Adrenal gland (tissue), 12 donors: ENCODE results near the gene HYAL1. TPM values are rescaled to one million over a fixed set of nuclear protein-coding genes. Genes with fewer than 3 reads are reported as not detected.

Source experiments
- DNase-seq, 7 donors: peaks; one replicate each; pipeline ENCODE4 v3.0.0-alpha.2; 2019 to 2020
- H3K27ac ChIP-seq, 5 donors: fragments of 200-600 bp; sonication (generic) in 4 of 5; 1 replicate in 3 of 5; 2 replicates in 2 of 5; pipeline versions ENCODE4 v1.5.1 to v1.8.0; 2016 to 2020; ENCODE audit warnings: mild to moderate bottlenecking in 1 of 5
- H3K27me3 ChIP-seq: fragments of 200-600 bp; 2 replicates; pipeline ENCODE4 v1.8.0; 2021
- H3K36me3 ChIP-seq, 2 donors: fragments of 200-600 bp; replicated peaks in 1 of 2; 1 replicate in 1 of 2; 2 replicates in 1 of 2; pipeline versions ENCODE4 v1.5.1 to v1.8.0; 2018 to 2022
- H3K4me1 ChIP-seq, 2 donors: fragments of 200-600 bp; replicated peaks in 1 of 2; 1 replicate in 1 of 2; 2 replicates in 1 of 2; pipeline versions ENCODE4 v1.5.1 to v1.8.0; 2018 to 2021
- H3K4me3 ChIP-seq, 4 donors: fragments of 200-600 bp; sonication (generic) in 3 of 4; one replicate each; pipeline ENCODE4 v1.5.1; 2016 to 2018
- H3K9me3 ChIP-seq, 3 donors: fragments of 200-600 bp; sonication (generic) in 1 of 3; replicated peaks in 1 of 3; 1 replicate in 2 of 3; 2 replicates in 1 of 3; pipeline versions ENCODE4 v1.5.1 to v1.8.0; 2016 to 2021
- POLR2A ChIP-seq, 2 donors: fragments of 450-650 bp; IDR thresholded peaks; one replicate each; pipeline ENCODE4 v1.6.1; 2017; ENCODE audit warnings: antibody characterized with exemption in 2 of 2, mild to moderate bottlenecking in 2 of 2, moderate library complexity in 1 of 2
- WGBS, 4 donors: extraction: QIAGEN DNeasy Blood & Tissue Kit in 2 of 4; methylation state at CpG; one replicate each; pipeline versions ENCODE4 v1.1.5 to v1.1.7; 2013 to 2017; 5-methylcytosine and 5-hydroxymethylcytosine counted together
- intact Hi-C, 2 donors: fragments of 100-400 bp; cut with DNase I; formaldehyde crosslinking; loops; one replicate each; pipeline versions ENCODE4 v1.14.1 to v1.15.0; 2022 to 2023
- polyA plus RNA-seq, 3 donors: library from polyadenylated mRNA; stranded (reverse); fragments of 200-250 nt in 2 of 3; fragments of 350-450 nt in 1 of 3; fragmentation: Illumina TruSeq in 1 of 3; extraction: RNeasy Lipid Tissue Mini Kit (QIAGEN cat#74804) in 1 of 3; gene quantifications; one replicate each; pipeline ENCODE4 v1.2.3, GENCODE V29; 2013 to 2014
- total RNA-seq, 9 donors: library from RNA; depleted of rRNA in 4 of 9; stranded (reverse); fragments of >200 nt in 4 of 9; fragments of 120-200 nt in 1 of 9; fragmentation: NEBNext Ultra II Directional in 1 of 9; extraction: Animal tissue kit (Norgen Biotek cat#: 25700) in 1 of 9; gene quantifications; one replicate each; pipeline versions ENCODE4 v1.1.0 to v1.2.4, GENCODE V29; 2013 to 2023
- TF ChIP-seq, protein P1 (sequence below), 6 experiments: fragments of 450-650 bp in 4 of 6; fragments of 200-600 bp in 2 of 6; sonication (generic) in 1 of 6; IDR thresholded peaks; 1 replicate in 5 of 6; 2 replicates in 1 of 6; pipeline versions ENCODE4 v1.5.1 to v1.8.0; 2016 to 2021; ENCODE audit warnings: antibody characterized with exemption in 6 of 6, mild to moderate bottlenecking in 2 of 6, moderate library complexity in 1 of 6
- donor health status: healthy with polysubstance abuse.
- donor health status: Bipolar disorder and iron deficiency.
- donor health status: DM: yes; HTN: yes; CAD: no.
- donor health status: DM: no; HTN: no; CAD: no.
- donor health status: DM: no; HTN: no; CAD: no.
- donor health status: DM: yes; HTN: yes; CAD: no.

Gene HYAL1
- total and polyA plus RNA-seq, 12 donors: 3.2 to 50.5 (median 28.2) TPM

DNA sequence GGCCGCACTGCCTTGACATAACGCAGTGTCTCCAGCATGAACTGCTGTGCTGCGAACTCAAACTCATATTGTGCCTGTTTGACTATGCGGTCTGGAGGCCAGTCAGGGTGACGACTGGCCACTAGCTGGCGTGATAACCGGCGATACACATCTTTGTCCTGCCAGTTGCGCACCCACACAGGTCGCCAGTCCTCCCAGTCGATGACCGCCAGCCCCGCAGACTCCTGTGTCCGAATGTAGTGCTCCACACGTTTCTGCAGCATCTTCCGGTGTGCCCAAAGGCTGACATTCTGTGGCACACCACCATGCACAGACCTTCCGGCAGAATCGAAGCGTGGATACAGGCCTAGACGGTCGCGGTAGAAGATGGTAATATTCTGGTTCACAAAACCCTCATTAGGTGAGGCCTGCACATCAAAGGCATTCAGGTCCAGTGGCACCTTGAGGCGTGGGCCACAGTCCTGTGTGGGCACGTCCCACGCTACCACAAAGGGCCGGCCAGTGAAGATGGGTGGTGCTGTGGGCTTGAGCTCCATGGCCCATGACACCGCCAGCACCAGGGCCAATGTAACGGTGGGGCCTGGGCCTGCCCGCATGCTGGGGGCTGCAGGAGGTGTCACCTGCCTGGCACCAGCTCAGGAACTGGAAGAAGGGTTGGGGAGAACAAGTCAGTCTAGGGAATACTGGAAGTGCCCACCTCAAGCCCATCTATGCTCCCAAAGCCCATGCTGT is 16.7 kb upstream of the HYAL1 start:
- H3K27ac ChIP-seq: peak overlapping the region in 3 of 5 donors; percentile 94 to 98 (median 95)
- peaks cover 45 to 75% of the 10 kb centered on the region in 2 donors for H3K4me1 ChIP-seq
- WGBS, 4 donors: 75 to 87% (median 78%) methylated on average over 16 to 29 of the region's 29 CpGs
- H3K4me3 ChIP-seq: peak overlapping the region in 2 of 4 donors; percentile 71 to 96
- DNase-seq: no peak
- intact Hi-C loops: loop anchor here in 1 of 2 donors (5.0 kb wide), 1 partner anchor 48 kb away; no protein-coding TSS in a partner anchor
- H3K9me3 ChIP-seq: no peaks in the 10 kb centered on the region
- H3K36me3 ChIP-seq: peaks cover 0 to 31% of the 10 kb centered on the region in 2 donors
- H3K27me3 ChIP-seq: no peaks in the 10 kb centered on the region
- TF ChIP-seq, protein P1, sequence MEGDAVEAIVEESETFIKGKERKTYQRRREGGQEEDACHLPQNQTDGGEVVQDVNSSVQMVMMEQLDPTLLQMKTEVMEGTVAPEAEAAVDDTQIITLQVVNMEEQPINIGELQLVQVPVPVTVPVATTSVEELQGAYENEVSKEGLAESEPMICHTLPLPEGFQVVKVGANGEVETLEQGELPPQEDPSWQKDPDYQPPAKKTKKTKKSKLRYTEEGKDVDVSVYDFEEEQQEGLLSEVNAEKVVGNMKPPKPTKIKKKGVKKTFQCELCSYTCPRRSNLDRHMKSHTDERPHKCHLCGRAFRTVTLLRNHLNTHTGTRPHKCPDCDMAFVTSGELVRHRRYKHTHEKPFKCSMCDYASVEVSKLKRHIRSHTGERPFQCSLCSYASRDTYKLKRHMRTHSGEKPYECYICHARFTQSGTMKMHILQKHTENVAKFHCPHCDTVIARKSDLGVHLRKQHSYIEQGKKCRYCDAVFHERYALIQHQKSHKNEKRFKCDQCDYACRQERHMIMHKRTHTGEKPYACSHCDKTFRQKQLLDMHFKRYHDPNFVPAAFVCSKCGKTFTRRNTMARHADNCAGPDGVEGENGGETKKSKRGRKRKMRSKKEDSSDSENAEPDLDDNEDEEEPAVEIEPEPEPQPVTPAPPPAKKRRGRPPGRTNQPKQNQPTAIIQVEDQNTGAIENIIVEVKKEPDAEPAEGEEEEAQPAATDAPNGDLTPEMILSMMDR (IDR thresholded peaks at IDR 0.05): no peak
- TF ChIP-seq POLR2A (IDR thresholded peaks at IDR 0.05): no peak

DNA sequence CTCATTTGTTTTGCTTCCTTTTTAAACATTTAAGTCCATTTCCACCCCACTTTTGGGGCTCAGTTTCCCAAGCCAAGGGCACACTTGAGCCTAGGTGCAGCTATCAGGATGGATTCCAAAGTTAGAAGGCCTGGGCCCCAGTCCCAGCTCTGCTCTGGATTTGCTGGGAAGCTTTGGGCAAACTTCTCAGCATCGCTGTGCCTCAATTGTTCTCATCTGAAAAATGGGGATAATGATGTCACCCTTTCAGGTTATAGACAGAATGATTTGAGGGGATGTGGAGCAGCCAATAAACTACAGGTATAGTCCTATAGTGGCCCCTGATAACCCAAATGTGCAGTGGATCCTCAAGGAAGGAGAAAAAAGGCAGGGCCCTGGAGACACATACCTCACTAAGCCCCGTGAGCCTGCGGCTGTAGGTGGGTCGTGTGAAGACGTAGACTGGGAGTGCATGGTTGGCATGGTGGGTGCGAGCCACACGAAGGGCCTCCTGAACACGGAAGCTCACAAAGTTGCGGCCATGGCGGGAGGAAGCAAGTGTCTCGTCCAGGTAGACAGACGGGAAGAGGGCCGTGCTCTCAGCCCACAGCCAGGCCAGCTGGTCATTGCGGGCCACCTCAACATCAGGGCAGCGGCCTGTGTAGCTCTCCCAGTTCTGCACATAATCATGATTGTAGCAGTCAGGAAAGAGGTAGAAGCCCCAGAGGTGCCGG is 16.0 kb upstream of the HYAL1 start:
- H3K4me3 ChIP-seq: peak overlapping the region in 1 of 4 donors; percentile 9
- H3K27ac ChIP-seq: peak overlapping the region in 1 of 5 donors; percentile 25
- WGBS, 4 donors: 79 to 93% (median 85%) methylated on average over 14 to 16 of the region's 16 CpGs
- intact Hi-C loops: no loop called here
- peaks cover 0 to 31% of the 10 kb centered on the region in 2 donors for H3K36me3 ChIP-seq
- H3K4me1 ChIP-seq: peaks cover 45 to 70% of the 10 kb centered on the region in 2 donors
- no peak for TF ChIP-seq POLR2A (IDR thresholded peaks at IDR 0.05)
- TF ChIP-seq, protein P1 (IDR thresholded peaks at IDR 0.05): no peak
- no peaks in the 10 kb centered on the region for H3K9me3 ChIP-seq
- H3K27me3 ChIP-seq: no peaks in the 10 kb centered on the region
- no peak for DNase-seq

DNA sequence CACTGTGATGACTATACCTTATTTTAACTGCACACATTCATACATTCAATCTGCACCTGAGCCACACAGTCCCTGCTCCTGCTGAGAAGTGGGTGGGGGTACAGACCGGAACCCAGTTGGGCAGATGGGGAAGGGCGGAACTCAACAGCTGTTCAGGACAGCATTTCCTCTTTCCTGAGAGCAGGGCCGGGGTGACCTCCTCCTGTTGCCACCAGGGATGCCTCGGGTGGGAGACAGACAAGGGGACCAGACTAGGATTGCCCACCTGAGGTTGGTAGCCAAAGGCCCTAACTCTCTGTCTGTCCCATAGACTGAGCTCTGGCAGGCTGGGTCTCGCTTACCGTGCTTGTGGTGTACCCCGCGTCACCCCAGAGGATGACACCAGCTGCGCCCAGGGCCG is 15.2 kb upstream of the HYAL1 start:
- H3K4me3 ChIP-seq: peak overlapping the region in 1 of 4 donors; percentile 9
- H3K4me1 ChIP-seq: peaks cover 45 to 63% of the 10 kb centered on the region in 2 donors
- no peaks in the 10 kb centered on the region for H3K27me3 ChIP-seq
- no peaks in the 10 kb centered on the region for H3K9me3 ChIP-seq
- no peak for DNase-seq
- TF ChIP-seq, protein P1 (IDR thresholded peaks at IDR 0.05): no peak
- TF ChIP-seq POLR2A (IDR thresholded peaks at IDR 0.05): no peak
- 51 to 78% (median 74%) methylated on average over 4 to 10 of the region's 10 CpGs for WGBS, 4 donors
- H3K36me3 ChIP-seq: peaks cover 0 to 31% of the 10 kb centered on the region in 2 donors
- intact Hi-C loops: no loop called here
- H3K27ac ChIP-seq: peak overlapping the region in 1 of 5 donors; percentile 25

DNA sequence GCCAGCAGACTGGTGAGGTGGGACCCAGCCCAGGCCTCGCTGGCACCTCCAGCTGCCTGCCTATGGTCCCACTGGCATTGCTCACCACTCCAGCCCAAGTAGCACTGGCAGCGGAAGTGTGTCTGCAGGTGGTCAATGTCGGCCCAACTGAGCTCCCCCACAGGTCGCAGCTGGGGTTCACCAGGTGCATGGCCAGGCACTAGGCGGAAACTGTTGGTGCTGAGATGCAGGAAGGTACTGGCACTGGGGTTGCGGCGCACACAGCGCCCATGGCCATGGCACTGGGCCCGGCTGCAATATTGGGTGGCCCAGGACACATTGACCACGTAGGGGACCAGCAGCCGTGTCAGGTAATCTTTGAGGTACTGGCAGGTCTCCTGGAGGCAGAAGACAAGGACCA is 14.8 kb upstream of the HYAL1 start:
- no peaks in the 10 kb centered on the region for H3K27me3 ChIP-seq
- peaks cover 0 to 31% of the 10 kb centered on the region in 2 donors for H3K36me3 ChIP-seq
- peak overlapping the region in 1 of 5 donors; percentile 25 for H3K27ac ChIP-seq
- WGBS, 4 donors: 80 to 93% (median 82%) methylated on average over 6 to 11 of the region's 11 CpGs; no CpG with 5 or more reads in 1 of the 4 donors
- intact Hi-C loops: no loop called here
- no peak for TF ChIP-seq POLR2A (IDR thresholded peaks at IDR 0.05)
- TF ChIP-seq, protein P1 (IDR thresholded peaks at IDR 0.05): no peak
- H3K4me3 ChIP-seq: peak overlapping the region in 1 of 4 donors; percentile 17
- DNase-seq: no peak
- no peaks in the 10 kb centered on the region for H3K9me3 ChIP-seq
- H3K4me1 ChIP-seq: peaks cover 45 to 58% of the 10 kb centered on the region in 2 donors
